A549 (cell line): Measurements from ENCODE around the gene STOM. TPM values are rescaled to one million over a fixed set of nuclear protein-coding genes. Genes with fewer than 3 reads are reported as not detected.

ENCODE experiments used
- ATAC-seq, 2 experiments: fragments of 200-7000 bp in 1 of 2; fragments of >200 bp in 1 of 2; cut with Nextera tagmentation in 1 of 2; cut with Tn5 transposase in 1 of 2; 3 replicates each; pipeline versions ENCODE4 v1.8.0 to v1.9.1; 2018 to 2020; ENCODE audit warnings: mild to moderate bottlenecking in 1 of 2, moderate library complexity in 1 of 2
- CTCF ChIA-PET: fragments of 300-600 bp; sonication (Branson Sonifier 250); formaldehyde crosslinking; extraction: SDS; loops from one replicate; lab custom pipeline; 2021; ENCODE audit warnings: antibody characterized with exemption, inconsistent platforms; lab: Yijun Ruan, JAX
- POLR2A ChIA-PET: fragments of 350-600 bp; formaldehyde crosslinking; extraction: SDS; loops from one replicate; lab custom pipeline; 2021; ENCODE audit warnings: antibody characterized with exemption, inconsistent platforms; lab: Yijun Ruan, JAX
- DNase-seq, 2 experiments: peaks; one replicate each; pipeline versions ENCODE4 v3.0.0 to v3.0.0-alpha.2; 2011 to 2016; ENCODE audit warnings: low read depth in 1 of 2, low spot score in 1 of 2
- FAIRE-seq: peaks from 2 replicates; lab custom pipeline; 2011; peaks lifted over from hg19 to GRCh38; lab: Jason Lieb, UNC
- H3K27ac ChIP-seq, 2 experiments: fragments of >200 bp; sonication (Bioruptor Twin); formaldehyde crosslinking; 3 replicates each; pipeline ENCODE4 v1.5.1; 2016 to 2017
- H3K4me1 ChIP-seq: fragments of >200 bp; sonication (Bioruptor Twin); formaldehyde crosslinking; 3 replicates; pipeline ENCODE4 v1.6.1; 2016
- H3K4me2 ChIP-seq: fragments of >200 bp; sonication (Bioruptor Twin); formaldehyde crosslinking; 3 replicates; pipeline ENCODE4 v1.6.1; 2016
- H3K4me3 ChIP-seq: fragments of >200 bp; sonication (Bioruptor Twin); formaldehyde crosslinking; 3 replicates; pipeline ENCODE4 v1.5.1; 2016
- H3K9me3 ChIP-seq: fragments of >200 bp; sonication (Bioruptor Twin); formaldehyde crosslinking; 3 replicates; pipeline ENCODE4 v1.6.1; 2016
- BHLHE40 ChIP-seq: IDR thresholded peaks from 2 replicates; pipeline ENCODE4 v1.6.1; 2012; ENCODE audit warnings: low read depth, low read length, inconsistent platforms
- CBX8 ChIP-seq: fragments of 200-600 bp; sonication (generic); IDR thresholded peaks from 2 replicates; pipeline ENCODE4 v1.6.1; 2016
- CEBPB ChIP-seq, 2 experiments: fragments of >200 bp in 1 of 2; sonication (Bioruptor Twin) in 1 of 2; formaldehyde crosslinking in 1 of 2; IDR thresholded peaks; 2 replicates each; pipeline ENCODE4 v1.6.1; 2012 to 2016
- EHF ChIP-seq: fragments of 250-450 bp; sonication (Bioruptor Pico); IDR thresholded peaks from 2 replicates; pipeline ENCODE4 v1.5.0; 2020; ENCODE audit warnings: mild to moderate bottlenecking
- EHMT2 ChIP-seq: fragments of 200-600 bp; sonication (generic); IDR thresholded peaks from 2 replicates; pipeline ENCODE4 v1.6.1; 2016; ENCODE audit warnings: antibody characterized with exemption, low read depth, mild to moderate bottlenecking, moderate library complexity
- EP300 ChIP-seq, 2 experiments: fragments of >200 bp; sonication (Bioruptor Twin); formaldehyde crosslinking; IDR thresholded peaks; 2 replicates in 1 of 2; 3 replicates in 1 of 2; pipeline ENCODE4 v1.6.1; 2016 to 2017
- ESRRA ChIP-seq: fragments of 150-350 bp; IDR thresholded peaks from 2 replicates; pipeline ENCODE4 v1.6.1; 2014; ENCODE audit warnings: mild to moderate bottlenecking, low read length, borderline replicate concordance
- FOSL2 ChIP-seq, 2 experiments: fragments of 450-650 bp in 1 of 2; fragments of >200 bp in 1 of 2; sonication (Bioruptor Twin) in 1 of 2; formaldehyde crosslinking; IDR thresholded peaks; 2 replicates each; pipeline versions ENCODE4 v1.5.0 to v1.6.1; 2016 to 2020; ENCODE audit warnings: mild to moderate bottlenecking in 1 of 2, moderate library complexity in 1 of 2
- GATA3 ChIP-seq: IDR thresholded peaks from 2 replicates; pipeline ENCODE4 v1.6.1; 2012; ENCODE audit warnings: borderline replicate concordance
- HES2 ChIP-seq: fragments of >200 bp; sonication (Bioruptor Twin); formaldehyde crosslinking; IDR thresholded peaks from 2 replicates; pipeline ENCODE4 v1.6.1; 2016
- HEYL ChIP-seq: fragments of 250-450 bp; sonication (Bioruptor Pico); IDR thresholded peaks from 2 replicates; pipeline ENCODE4 v1.8.0; 2021; ENCODE audit warnings: mild to moderate bottlenecking, moderate library complexity
- JUN ChIP-seq, 2 experiments: fragments of >200 bp; sonication (Bioruptor Twin); formaldehyde crosslinking; IDR thresholded peaks; 2 replicates in 1 of 2; 3 replicates in 1 of 2; pipeline ENCODE4 v1.6.1; 2016 to 2017
- JUNB ChIP-seq: fragments of >200 bp; sonication (Bioruptor Twin); formaldehyde crosslinking; IDR thresholded peaks from 2 replicates; pipeline ENCODE4 v1.6.1; 2016
- MAZ ChIP-seq: fragments of 150-350 bp; IDR thresholded peaks from 2 replicates; pipeline ENCODE4 v1.6.1; 2014; ENCODE audit warnings: antibody characterized with exemption, low read depth, low read length, borderline replicate concordance
- MYC ChIP-seq: IDR thresholded peaks from 2 replicates; pipeline ENCODE4 v1.6.1; 2012; ENCODE audit warnings: mild to moderate bottlenecking, inconsistent platforms, low read length, improper control_type of control experiment, borderline replicate concordance
- NFE2L2 ChIP-seq: fragments of 150-350 bp; conservative IDR thresholded peaks from 2 replicates; pipeline ENCODE4 v1.6.1; 2014; ENCODE audit warnings: low read length
- NPAS2 ChIP-seq: fragments of 250-450 bp; sonication (Bioruptor Pico); IDR thresholded peaks from 2 replicates; pipeline ENCODE4 v1.8.0; 2022; ENCODE audit warnings: mild to moderate bottlenecking, moderate library complexity, borderline replicate concordance
- POLR2A ChIP-seq: IDR thresholded peaks from 2 replicates; pipeline ENCODE4 v1.6.1; 2012; ENCODE audit warnings: mild to moderate bottlenecking, low read length
- POLR2AphosphoS2 ChIP-seq: conservative IDR thresholded peaks from 2 replicates; pipeline ENCODE4 v1.6.1; 2012; ENCODE audit warnings: low read length, improper control_type of control experiment, inconsistent platforms
- RAD21 ChIP-seq, 2 experiments: fragments of >200 bp in 1 of 2; sonication (Bioruptor Twin) in 1 of 2; formaldehyde crosslinking in 1 of 2; IDR thresholded peaks in 1 of 2; conservative IDR thresholded peaks in 1 of 2; 2 replicates in 1 of 2; 3 replicates in 1 of 2; pipeline ENCODE4 v1.6.1; 2012 to 2018; ENCODE audit warnings: inconsistent platforms in 1 of 2
- SREBF2 ChIP-seq: fragments of 450-650 bp; IDR thresholded peaks from 2 replicates; pipeline ENCODE4 v1.6.1; 2014; ENCODE audit warnings: mild to moderate bottlenecking, moderate library complexity
- TP53 ChIP-seq: fragments of 250-450 bp; sonication (Bioruptor Pico); IDR thresholded peaks from 2 replicates; pipeline ENCODE4 v1.5.0; 2021; ENCODE audit warnings: mild to moderate bottlenecking, moderate library complexity
- USF2 ChIP-seq: fragments of 450-650 bp; IDR thresholded peaks from 2 replicates; pipeline ENCODE4 v1.6.1; 2014; ENCODE audit warnings: antibody characterized with exemption
- WGBS: methylation state at CpG from one replicate; pipeline ENCODE4 v1.1.6; 2017; ENCODE audit errors: missing lambda C conversion rate; 5-methylcytosine and 5-hydroxymethylcytosine counted together
- polyA plus RNA-seq, 4 experiments: library from polyadenylated mRNA; depleted of rRNA in 3 of 4; stranded (reverse); fragments of >200 nt; fragmentation: RNase III in 1 of 4; extraction: RNeasy Plus Mini Kit Qiagen cat#74134 plus additional on column Dnase treatment in 1 of 4; gene quantifications; 2 replicates in 3 of 4; 3 replicates in 1 of 4; pipeline ENCODE4 v1.2.3, GENCODE V29; 2011 to 2017
- TF ChIP-seq, protein P1 (sequence below): IDR thresholded peaks from 2 replicates; pipeline ENCODE4 v1.6.1; 2012
- TF ChIP-seq, protein P2 (sequence below): fragments of >200 bp; sonication (Bioruptor Twin); formaldehyde crosslinking; IDR thresholded peaks from 3 replicates; pipeline ENCODE4 v1.6.1; 2016
- TF ChIP-seq, protein P3 (sequence below): IDR thresholded peaks from 2 replicates; pipeline ENCODE4 v1.6.1; 2012
- TF ChIP-seq, protein P4 (sequence below): IDR thresholded peaks from 2 replicates; pipeline ENCODE4 v1.6.1; 2012; ENCODE audit warnings: low read depth, borderline replicate concordance

STOM gene
- polyA plus RNA-seq, 2 of the 4 experiments (the other 2 are of a cell fraction), result 83.3 to 246 TPM

GRCh38 chr9:121322037-121322736 lies 47.9 kb downstream of the STOM start:
- peak; percentile 89 to 94 for DNase-seq
- H3K4me3 ChIP-seq, result peak overlapping the region; percentile 6; the same call in 1 of the 3 replicates

GRCh38 chr9:121321016-121321503 lies 49.0 kb downstream of the STOM start:
- 90% methylated on average over 10 of the region's 10 CpGs for WGBS
- no peak overlapping the region for H3K4me3 ChIP-seq
- ChIA-PET CTCF (interaction anchor here (0.6 to 14.9 kb wide), 35 partner anchors 7 to 782 kb away, joined by 3 to 410 read pairs (median 19); partner anchors contain the start of genes GSN and RAB14), POLR2A (interaction anchor here (1.3 kb wide), 1 partner anchor 55 kb away, joined by 3 read pairs; no protein-coding TSS in a partner anchor)
- no peak for TF ChIP-seq USF2
- TF ChIP-seq, protein P1, sequence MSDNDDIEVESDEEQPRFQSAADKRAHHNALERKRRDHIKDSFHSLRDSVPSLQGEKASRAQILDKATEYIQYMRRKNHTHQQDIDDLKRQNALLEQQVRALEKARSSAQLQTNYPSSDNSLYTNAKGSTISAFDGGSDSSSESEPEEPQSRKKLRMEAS, result no peak
- TF ChIP-seq MAZ, result no peak
- TF ChIP-seq, all 56 proteins: peak for 0
- FAIRE-seq (no peak), ATAC-seq (no peak), DNase-seq (peak in 1 of 2 experiments; percentile 36)
- peaks cover 67% of the 10 kb centered on the region for H3K4me1 ChIP-seq
- no peak overlapping the region for H3K4me2 ChIP-seq
- no peaks in the 10 kb centered on the region for H3K9me3 ChIP-seq
- peak overlapping the region; percentile 81 to 92 for H3K27ac ChIP-seq

More at GRCh38 chr9:121322037-121322736, 47.9 kb downstream of the STOM start:
- ATAC-seq (peak; percentile 75 to 79), FAIRE-seq (peak; percentile 93)
- no peak for TF ChIP-seq NPAS2
- no peak for TF ChIP-seq POLR2AphosphoS2
- peak; percentile 76 to 84; a peak in 3 of 5 replicates for TF ChIP-seq EP300 (IDR thresholded peaks at IDR 0.05)
- no peak for TF ChIP-seq MAZ
- no peak for TF ChIP-seq EHMT2
- TF ChIP-seq, protein P2, sequence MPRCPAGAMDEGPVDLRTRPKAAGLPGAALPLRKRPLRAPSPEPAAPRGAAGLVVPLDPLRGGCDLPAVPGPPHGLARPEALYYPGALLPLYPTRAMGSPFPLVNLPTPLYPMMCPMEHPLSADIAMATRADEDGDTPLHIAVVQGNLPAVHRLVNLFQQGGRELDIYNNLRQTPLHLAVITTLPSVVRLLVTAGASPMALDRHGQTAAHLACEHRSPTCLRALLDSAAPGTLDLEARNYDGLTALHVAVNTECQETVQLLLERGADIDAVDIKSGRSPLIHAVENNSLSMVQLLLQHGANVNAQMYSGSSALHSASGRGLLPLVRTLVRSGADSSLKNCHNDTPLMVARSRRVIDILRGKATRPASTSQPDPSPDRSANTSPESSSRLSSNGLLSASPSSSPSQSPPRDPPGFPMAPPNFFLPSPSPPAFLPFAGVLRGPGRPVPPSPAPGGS, result peak; percentile 79; the same call in 2 of the 3 replicates
- TF ChIP-seq BHLHE40, result no peak
- no peak for TF ChIP-seq MYC
- TF ChIP-seq CBX8, result no peak
- no peak for TF ChIP-seq NFE2L2
- TF ChIP-seq ESRRA, result no peak
- TF ChIP-seq, protein P3, sequence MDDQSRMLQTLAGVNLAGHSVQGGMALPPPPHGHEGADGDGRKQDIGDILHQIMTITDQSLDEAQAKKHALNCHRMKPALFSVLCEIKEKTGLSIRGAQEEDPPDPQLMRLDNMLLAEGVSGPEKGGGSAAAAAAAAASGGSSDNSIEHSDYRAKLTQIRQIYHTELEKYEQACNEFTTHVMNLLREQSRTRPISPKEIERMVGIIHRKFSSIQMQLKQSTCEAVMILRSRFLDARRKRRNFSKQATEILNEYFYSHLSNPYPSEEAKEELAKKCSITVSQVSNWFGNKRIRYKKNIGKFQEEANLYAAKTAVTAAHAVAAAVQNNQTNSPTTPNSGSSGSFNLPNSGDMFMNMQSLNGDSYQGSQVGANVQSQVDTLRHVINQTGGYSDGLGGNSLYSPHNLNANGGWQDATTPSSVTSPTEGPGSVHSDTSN, result no peak
- TF ChIP-seq JUNB, result peak; percentile 88
- TF ChIP-seq JUN (IDR thresholded peaks at IDR 0.05), result peak; percentile 88 to 93
- no peak for TF ChIP-seq HEYL (CRISPR knock-in tag)
- peak in 1 of 2 experiments; percentile 25; a peak in 1 of 5 replicates for TF ChIP-seq RAD21 (conservative IDR thresholded peaks at IDR 0.05 in 1 of 2, IDR thresholded peaks at IDR 0.05 in 1 of 2)
- TF ChIP-seq, protein P4, sequence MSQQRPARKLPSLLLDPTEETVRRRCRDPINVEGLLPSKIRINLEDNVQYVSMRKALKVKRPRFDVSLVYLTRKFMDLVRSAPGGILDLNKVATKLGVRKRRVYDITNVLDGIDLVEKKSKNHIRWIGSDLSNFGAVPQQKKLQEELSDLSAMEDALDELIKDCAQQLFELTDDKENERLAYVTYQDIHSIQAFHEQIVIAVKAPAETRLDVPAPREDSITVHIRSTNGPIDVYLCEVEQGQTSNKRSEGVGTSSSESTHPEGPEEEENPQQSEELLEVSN, result no peak
- TF ChIP-seq TP53 (CRISPR knock-in tag), result peak; percentile 100
- TF ChIP-seq SREBF2, result no peak
- no peak for TF ChIP-seq POLR2A
- TF ChIP-seq USF2, result no peak
- no peak for TF ChIP-seq EHF
- TF ChIP-seq, protein P1, result peak; percentile 63; the same call in 1 of the 2 replicates
- TF ChIP-seq FOSL2 (IDR thresholded peaks at IDR 0.05), result peak; percentile 89
- peak; percentile 97 for TF ChIP-seq FOSL2 (CRISPR knock-in tag; IDR thresholded peaks at IDR 0.05)
- peak; percentile 77; the same call in 1 of the 2 replicates for TF ChIP-seq GATA3
- peak; percentile 93 to 96 for TF ChIP-seq CEBPB (IDR thresholded peaks at IDR 0.05)
- peak; percentile 66; the same call in 1 of the 2 replicates for TF ChIP-seq HES2
- CTCF ChIA-PET, result interaction anchor here (4.0 to 14.9 kb wide), 7 partner anchors 10 to 111 kb away, joined by 25 to 410 read pairs (median 63); no protein-coding TSS in a partner anchor
- 7% methylated on average over 5 of the region's 5 CpGs for WGBS
- Histone ChIP-seq H3K9me3 (no peaks in the 10 kb centered on the region), H3K4me2 (peak overlapping the region; percentile 70), H3K4me1 (peaks cover 78% of the 10 kb centered on the region), H3K27ac (peak overlapping the region; percentile 90 to 92)
- POLR2A ChIA-PET, result interaction anchor here (0.6 kb wide), 1 partner anchor 34 kb away, joined by 3 read pairs; no protein-coding TSS in a partner anchor
